Middle frontal gyrus (tissue), 1 donor: Measurements from ENCODE around the gene OR2V2.

Experiments used
- DNase-seq: peaks from one replicate; pipeline ENCODE4 v3.0.0-alpha.2; 2015; ENCODE audit warnings: low spot score; ENCODE audit errors: extremely low spot score

OR2V2 gene

GRCh38 chr5:181205761-181206649 lies 58.6 kb downstream of the OR2V2 start:
- no peak for DNase-seq

- peak; percentile 64 for DNase-seq
Measured at GRCh38 chr5:181207214-181207959, 60.0 kb downstream of the OR2V2 start.

- DNase-seq = no peak
Measured at GRCh38 chr5:181207960-181208253, 60.5 kb downstream of the OR2V2 start.
